Right kidney (tissue), 1 donor: ENCODE results near the gene POLL.

Experiments used
- DNase-seq: peaks from one replicate; pipeline ENCODE4 v3.0.0-alpha.2; 2016

Gene POLL

GRCh38 chr10:101573885-101574753 is 13.9 kb downstream of the POLL start:
- no peak for DNase-seq

- DNase-seq: no peak
These were observed 15.3 kb downstream of the POLL start for GRCh38 chr10:101572785-101573184.

- no peak for DNase-seq
These were observed 15.9 kb downstream of the POLL start for GRCh38 chr10:101572126-101572525.

- DNase-seq: no peak
These were observed 16.7 kb downstream of the POLL start for GRCh38 chr10:101571271-101571925.

- no peak for DNase-seq
These were observed 17.4 kb downstream of the POLL start for GRCh38 chr10:101570428-101571270.

GRCh38 chr10:101569622-101570427 is 18.2 kb downstream of the POLL start:
- peak; percentile 81 for DNase-seq

- no peak for DNase-seq
These were observed 18.8 kb downstream of the POLL start for GRCh38 chr10:101569323-101569621.

GRCh38 chr10:101568054-101568745 is 19.9 kb downstream of the POLL start:
- no peak for DNase-seq

- no peak for DNase-seq
These were observed 20.7 kb downstream of the POLL start for GRCh38 chr10:101567165-101568006.

- DNase-seq: peak; percentile 44
These were observed 21.5 kb downstream of the POLL start for GRCh38 chr10:101566333-101567164.

- no peak for DNase-seq
These were observed 22.1 kb downstream of the POLL start for GRCh38 chr10:101565936-101566332.

- no peak for DNase-seq
These were observed 22.6 kb downstream of the POLL start for GRCh38 chr10:101565370-101565900.

- DNase-seq: no peak
These were observed 23.5 kb downstream of the POLL start for GRCh38 chr10:101564490-101564991.

- no peak for DNase-seq
These were observed 24.5 kb downstream of the POLL start for GRCh38 chr10:101563497-101564040.

GRCh38 chr10:101563007-101563406 is 25.1 kb downstream of the POLL start:
- no peak for DNase-seq

- DNase-seq: no peak
These were observed 25.8 kb downstream of the POLL start for GRCh38 chr10:101562231-101562630.

- DNase-seq: no peak
These were observed 26.8 kb downstream of the POLL start for GRCh38 chr10:101561068-101561915.
